ENCODE results near the gene SNN.

DNA sequence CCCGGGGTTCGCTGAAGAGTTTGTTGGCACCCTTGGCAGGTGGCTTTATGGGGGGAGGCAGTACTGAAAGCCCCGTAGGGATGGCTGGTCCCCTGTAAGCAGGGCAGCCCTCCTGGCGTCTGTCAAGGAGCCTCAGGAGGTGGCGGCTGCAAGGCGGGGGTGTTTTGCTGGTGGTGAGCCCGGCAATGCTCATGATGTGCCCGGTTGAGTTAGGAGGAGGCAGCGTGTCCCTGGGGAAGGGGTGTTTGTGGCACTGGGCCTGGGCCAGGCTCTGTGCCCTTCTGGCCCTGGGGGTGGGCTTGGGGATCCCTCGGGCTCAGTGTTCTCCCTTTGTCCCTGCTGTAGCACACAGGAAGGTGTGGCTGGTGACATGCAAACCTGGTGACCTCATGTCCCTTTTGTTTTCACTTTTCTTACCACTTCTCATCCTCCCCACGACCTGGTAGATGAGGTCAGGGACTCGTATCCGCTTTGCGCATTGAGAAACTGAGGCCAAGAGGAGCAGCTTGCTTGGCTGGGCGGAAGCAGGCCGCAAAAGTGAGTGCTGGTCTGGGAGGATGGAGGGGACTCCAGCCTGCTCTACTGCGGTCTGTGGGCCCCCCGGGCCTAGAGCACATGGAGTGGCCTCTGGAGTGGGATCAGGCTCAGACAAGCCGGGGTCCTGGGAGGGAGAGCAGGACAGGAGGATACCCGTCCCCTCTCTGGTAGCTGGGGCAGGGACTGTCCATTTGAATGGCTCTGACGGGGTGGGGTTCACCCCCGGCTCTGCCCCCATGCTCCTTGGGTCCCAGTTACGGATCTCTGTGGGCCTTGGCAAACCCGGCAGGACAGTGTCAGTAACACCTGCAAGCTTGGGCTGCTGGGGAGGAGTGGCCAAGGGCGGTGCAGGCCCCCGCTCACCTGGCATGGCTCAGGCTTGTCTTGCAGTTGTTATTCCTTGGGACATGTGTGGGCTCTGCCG lies 2.2 kb downstream of the SNN start:
- no peak for TF ChIP-seq SIN3A (IDR thresholded peaks at IDR 0.05; ENCODE audit: borderline replicate concordance, insufficient read depth, low read length)
- TF ChIP-seq, protein P1, sequence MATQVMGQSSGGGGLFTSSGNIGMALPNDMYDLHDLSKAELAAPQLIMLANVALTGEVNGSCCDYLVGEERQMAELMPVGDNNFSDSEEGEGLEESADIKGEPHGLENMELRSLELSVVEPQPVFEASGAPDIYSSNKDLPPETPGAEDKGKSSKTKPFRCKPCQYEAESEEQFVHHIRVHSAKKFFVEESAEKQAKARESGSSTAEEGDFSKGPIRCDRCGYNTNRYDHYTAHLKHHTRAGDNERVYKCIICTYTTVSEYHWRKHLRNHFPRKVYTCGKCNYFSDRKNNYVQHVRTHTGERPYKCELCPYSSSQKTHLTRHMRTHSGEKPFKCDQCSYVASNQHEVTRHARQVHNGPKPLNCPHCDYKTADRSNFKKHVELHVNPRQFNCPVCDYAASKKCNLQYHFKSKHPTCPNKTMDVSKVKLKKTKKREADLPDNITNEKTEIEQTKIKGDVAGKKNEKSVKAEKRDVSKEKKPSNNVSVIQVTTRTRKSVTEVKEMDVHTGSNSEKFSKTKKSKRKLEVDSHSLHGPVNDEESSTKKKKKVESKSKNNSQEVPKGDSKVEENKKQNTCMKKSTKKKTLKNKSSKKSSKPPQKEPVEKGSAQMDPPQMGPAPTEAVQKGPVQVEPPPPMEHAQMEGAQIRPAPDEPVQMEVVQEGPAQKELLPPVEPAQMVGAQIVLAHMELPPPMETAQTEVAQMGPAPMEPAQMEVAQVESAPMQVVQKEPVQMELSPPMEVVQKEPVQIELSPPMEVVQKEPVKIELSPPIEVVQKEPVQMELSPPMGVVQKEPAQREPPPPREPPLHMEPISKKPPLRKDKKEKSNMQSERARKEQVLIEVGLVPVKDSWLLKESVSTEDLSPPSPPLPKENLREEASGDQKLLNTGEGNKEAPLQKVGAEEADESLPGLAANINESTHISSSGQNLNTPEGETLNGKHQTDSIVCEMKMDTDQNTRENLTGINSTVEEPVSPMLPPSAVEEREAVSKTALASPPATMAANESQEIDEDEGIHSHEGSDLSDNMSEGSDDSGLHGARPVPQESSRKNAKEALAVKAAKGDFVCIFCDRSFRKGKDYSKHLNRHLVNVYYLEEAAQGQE (IDR thresholded peaks at IDR 0.05; ENCODE audit: insufficient read depth in 1 of 2, low read depth in 2 of 2, low read length in 2 of 2) = no peak
- no peak for TF ChIP-seq POLR2AphosphoS5 (IDR thresholded peaks at IDR 0.05; ENCODE audit: low read depth, low read length)
- no peak for TF ChIP-seq TAF1 (IDR thresholded peaks at IDR 0.05; ENCODE audit: borderline replicate concordance, insufficient read depth, low read length)

All from PFSK-1 (cell line).